Gastrocnemius medialis (tissue), 4 donors: Measurements from ENCODE around the gene CACNG7. TPM values are rescaled to one million over a fixed set of nuclear protein-coding genes. Genes with fewer than 3 reads are reported as not detected.

Experiments
- ATAC-seq, 2 donors: fragments of 150-250 bp; one replicate each; pipeline ENCODE4 v1.9.1; 2016
- DNase-seq, 2 donors: peaks; one replicate each; pipeline ENCODE4 v3.0.0-alpha.2; 2019
- H3K27ac ChIP-seq, 4 donors: fragments of 200-600 bp; sonication (generic); 1 replicate in 1 of 4; 2 replicates in 3 of 4; pipeline ENCODE4 v1.5.1; 2016 to 2018; ENCODE audit warnings: mild to moderate bottlenecking in 2 of 4, moderate library complexity in 1 of 4
- H3K27me3 ChIP-seq, 3 donors: fragments of 200-600 bp; sonication (generic) in 2 of 3; 1 replicate in 1 of 3; 2 replicates in 2 of 3; pipeline versions ENCODE4 v1.5.1 to v1.6.0; 2016 to 2019; ENCODE audit warnings: mild to moderate bottlenecking in 1 of 3, moderate library complexity in 1 of 3
- H3K36me3 ChIP-seq, 2 donors: fragments of 200-600 bp; sonication (generic) in 1 of 2; one replicate each; pipeline ENCODE4 v1.5.1; 2017 to 2018
- H3K4me1 ChIP-seq, 2 donors: fragments of 200-600 bp; sonication (generic) in 1 of 2; one replicate each; pipeline ENCODE4 v1.5.1; 2016 to 2017; ENCODE audit warnings: mild to moderate bottlenecking in 2 of 2
- H3K4me3 ChIP-seq, 4 donors: fragments of 200-600 bp; sonication (generic) in 3 of 4; 1 replicate in 1 of 4; 2 replicates in 3 of 4; pipeline ENCODE4 v1.5.1; 2016 to 2019; ENCODE audit warnings: mild to moderate bottlenecking in 2 of 4
- H3K9me3 ChIP-seq, 3 donors: fragments of 200-600 bp; sonication (generic) in 2 of 3; 1 replicate in 1 of 3; 2 replicates in 2 of 3; pipeline ENCODE4 v1.5.1; 2016 to 2019
- CTCF ChIP-seq, 5 experiments: fragments of 450-650 bp in 3 of 5; fragments of 200-600 bp in 2 of 5; sonication (generic) in 2 of 5; IDR thresholded peaks in 4 of 5; conservative IDR thresholded peaks in 1 of 5; 1 replicate in 4 of 5; 2 replicates in 1 of 5; pipeline ENCODE4 v1.5.1; 2016 to 2019; ENCODE audit warnings: antibody characterized with exemption in 5 of 5, mild to moderate bottlenecking in 3 of 5, moderate library complexity in 3 of 5
- POLR2A ChIP-seq, 2 donors: fragments of 450-650 bp; IDR thresholded peaks; one replicate each; pipeline ENCODE4 v1.6.1; 2017; ENCODE audit warnings: antibody characterized with exemption in 2 of 2, mild to moderate bottlenecking in 2 of 2, moderate library complexity in 2 of 2
- in situ Hi-C, 4 donors: fragments of 200-750 bp; cut with MboI; loops; one replicate each; pipeline versions ENCODE4 v1.15.0 to v1.8.0; 2017; ENCODE audit warnings: low sequenced_read_pairs in 4 of 4
- intact Hi-C: fragments of 100-400 bp; cut with DNase I; formaldehyde crosslinking; loops from one replicate; pipeline ENCODE4 v1.15.1; 2023; ENCODE audit warnings: low total_unique reads
- total RNA-seq, 4 donors: library from RNA; depleted of rRNA; stranded (reverse); fragments of >200 nt; gene quantifications; one replicate each; pipeline versions ENCODE4 v1.1.0 to v1.2.3, GENCODE V29; 2016

Gene CACNG7
- total RNA-seq, 4 donors from 2014 or later: not detected

GRCh38 chr19:53903055-53903680 lies 5.9 kb upstream of the CACNG7 start:
- no peaks in the 10 kb centered on the region for H3K36me3 ChIP-seq
- peaks cover 20 to 31% (median 23%) of the 10 kb centered on the region in 3 donors for H3K27me3 ChIP-seq
- DNase-seq (no peak), ATAC-seq (no peak)
- in situ Hi-C loops: loop anchor here in 2 of 4 donors (5.0 to 10.0 kb wide), 2 partner anchors 119 to 122 kb away; no protein-coding TSS in a partner anchor
- no peak overlapping the region for H3K4me3 ChIP-seq
- intact Hi-C loops: no loop called here
- peaks cover 0 to under 1% of the 10 kb centered on the region in 2 donors for H3K4me1 ChIP-seq
- TF ChIP-seq POLR2A (IDR thresholded peaks at IDR 0.05) (no peak), CTCF (IDR thresholded peaks at IDR 0.05 in 4 of 5, conservative IDR thresholded peaks at IDR 0.05 in 1 of 5) (no peak)
- no peaks in the 10 kb centered on the region for H3K9me3 ChIP-seq
- no peak overlapping the region for H3K27ac ChIP-seq

GRCh38 chr19:53904909-53905308 lies 4.2 kb upstream of the CACNG7 start:
- TF ChIP-seq CTCF (IDR thresholded peaks at IDR 0.05 in 4 of 5, conservative IDR thresholded peaks at IDR 0.05 in 1 of 5) (no peak), POLR2A (IDR thresholded peaks at IDR 0.05) (no peak)
- in situ Hi-C loops: loop anchor here in 2 of 4 donors (5.0 to 10.0 kb wide), 2 partner anchors 117 to 120 kb away; no protein-coding TSS in a partner anchor
- H3K9me3 ChIP-seq: no peaks in the 10 kb centered on the region
- no peak for ATAC-seq
- peaks cover 0 to 3% of the 10 kb centered on the region in 2 donors for H3K4me1 ChIP-seq
- no peak for DNase-seq
- H3K27ac ChIP-seq: no peak overlapping the region
- peaks cover 34 to 37% (median 35%) of the 10 kb centered on the region in 3 donors for H3K27me3 ChIP-seq
- no peak overlapping the region for H3K4me3 ChIP-seq
- no peaks in the 10 kb centered on the region for H3K36me3 ChIP-seq
- intact Hi-C loops: no loop called here

- TF ChIP-seq POLR2A (IDR thresholded peaks at IDR 0.05) (no peak), CTCF (IDR thresholded peaks at IDR 0.05 in 4 of 5, conservative IDR thresholded peaks at IDR 0.05 in 1 of 5) (no peak)
- H3K27me3 ChIP-seq: peaks cover 42 to 46% (median 44%) of the 10 kb centered on the region in 3 donors
- in situ Hi-C loops: loop anchor here in 1 of 4 donors (10.0 kb wide), 1 partner anchor 119 kb away; no protein-coding TSS in a partner anchor
Measured at GRCh38 chr19:53905787-53906186, 3.3 kb upstream of the CACNG7 start.

GRCh38 chr19:53906211-53907192 lies 2.6 kb upstream of the CACNG7 start:
- peaks cover 0 to 3% of the 10 kb centered on the region in 2 donors for H3K4me1 ChIP-seq
- ATAC-seq: no peak
- no peaks in the 10 kb centered on the region for H3K9me3 ChIP-seq
- peak; percentile 46 to 94 (median 85) for TF ChIP-seq CTCF (IDR thresholded peaks at IDR 0.05 in 4 of 5, conservative IDR thresholded peaks at IDR 0.05 in 1 of 5)
- TF ChIP-seq POLR2A (IDR thresholded peaks at IDR 0.05): no peak
- no peak overlapping the region for H3K27ac ChIP-seq
- H3K4me3 ChIP-seq: peak overlapping the region in 1 of 4 donors; percentile 25
- in situ Hi-C loops: loop anchor here in 1 of 4 donors (10.0 kb wide), 1 partner anchor 118 kb away; no protein-coding TSS in a partner anchor
- H3K27me3 ChIP-seq: peaks cover 48 to 51% (median 50%) of the 10 kb centered on the region in 3 donors
- H3K36me3 ChIP-seq: no peaks in the 10 kb centered on the region
- intact Hi-C loops: no loop called here
- DNase-seq: no peak

More at GRCh38 chr19:53905787-53906186, 3.3 kb upstream of the CACNG7 start:
- ATAC-seq: no peak
- DNase-seq: no peak
- peaks cover 0 to 3% of the 10 kb centered on the region in 2 donors for H3K4me1 ChIP-seq
- H3K36me3 ChIP-seq: no peaks in the 10 kb centered on the region
- intact Hi-C loops: no loop called here
- no peak overlapping the region for H3K4me3 ChIP-seq
- H3K27ac ChIP-seq: no peak overlapping the region
- no peaks in the 10 kb centered on the region for H3K9me3 ChIP-seq
